Activated CD4-positive, CD25-positive, alpha-beta regulatory T cell treated with anti-CD3 and anti-CD28 coated beads, Interleukin-2, amount 50 U/mL, for 72 hours (primary cell): ENCODE measurements around the gene SMIM12.

Experiments
- DNase-seq: peaks from one replicate; pipeline ENCODE4 v3.0.0; 2021

Gene SMIM12

DNA sequence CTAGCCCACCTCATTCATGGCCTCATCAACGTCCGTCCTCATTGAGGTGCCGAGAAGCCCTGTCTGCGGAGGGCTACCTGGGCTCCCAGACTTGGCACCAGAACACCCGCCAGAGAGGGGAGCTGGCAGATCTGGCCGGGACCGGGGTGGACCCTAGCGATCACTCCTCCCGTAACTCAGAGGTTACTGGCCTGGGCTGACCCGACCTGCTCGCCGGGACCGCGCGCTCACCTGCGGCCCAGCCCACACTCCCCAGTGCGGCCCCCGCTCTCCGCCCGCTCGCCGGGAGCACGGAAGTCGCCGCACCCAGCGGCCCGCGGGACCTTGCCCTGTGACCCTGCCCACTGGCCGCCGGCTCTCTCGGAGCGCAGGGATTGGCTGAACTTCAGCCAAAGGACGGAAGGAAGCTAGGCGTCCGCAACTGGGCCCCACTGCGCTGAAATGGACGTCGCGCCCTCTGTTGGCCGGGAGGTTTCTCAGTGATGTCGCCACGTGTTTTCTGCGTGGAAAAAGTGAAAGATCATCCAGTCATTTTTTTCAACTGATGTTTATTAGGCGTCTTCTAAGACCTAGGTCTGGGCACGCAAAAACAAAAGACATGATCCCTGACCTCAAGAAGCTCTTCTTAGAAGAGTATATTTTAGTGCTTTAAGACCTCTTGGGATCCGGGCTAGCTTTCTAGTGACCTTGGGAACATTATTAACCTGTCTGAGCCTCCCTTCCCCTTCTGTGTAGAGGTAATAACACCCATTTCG, at the start of gene SMIM12:
TSS of gene SMIM12 (minus strand) at position 304 of the 755 bp plus-strand sequence. CDS start 3,772 bp downstream, outside the sequence.
- peak; percentile 90 for DNase-seq

GRCh38 chr1:34908369-34908768, 48.8 kb upstream of the SMIM12 start:
- no peak for DNase-seq

DNA sequence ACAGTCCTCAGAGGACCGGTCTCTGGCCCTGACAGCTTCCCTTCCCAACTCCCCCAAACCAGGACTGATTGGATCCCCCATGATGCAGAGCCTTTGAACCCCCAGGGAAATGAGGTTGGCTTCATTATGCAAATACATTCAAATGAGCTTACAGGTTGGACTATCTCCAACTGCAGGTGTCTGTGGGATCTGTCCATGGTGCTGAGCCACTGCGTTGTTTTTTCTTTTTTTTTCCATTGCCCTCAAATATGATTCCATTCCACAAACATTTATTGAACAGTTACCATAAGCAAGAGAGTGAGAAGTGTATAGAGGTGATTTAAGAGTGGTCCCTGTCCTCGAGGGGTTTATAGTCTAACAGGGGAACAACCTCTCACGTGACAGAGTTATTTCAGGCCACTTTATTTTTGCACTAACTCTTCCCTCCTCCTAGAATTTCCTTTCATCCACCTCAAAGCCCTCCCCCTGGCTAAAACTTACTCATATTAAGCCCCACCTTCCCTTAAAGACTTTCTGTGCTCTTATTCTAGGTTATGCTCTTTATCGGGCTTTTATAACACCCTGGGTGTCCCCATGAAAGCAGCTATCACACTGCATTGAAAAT, 48.0 kb upstream of the SMIM12 start:
- DNase-seq, result no peak

DNA sequence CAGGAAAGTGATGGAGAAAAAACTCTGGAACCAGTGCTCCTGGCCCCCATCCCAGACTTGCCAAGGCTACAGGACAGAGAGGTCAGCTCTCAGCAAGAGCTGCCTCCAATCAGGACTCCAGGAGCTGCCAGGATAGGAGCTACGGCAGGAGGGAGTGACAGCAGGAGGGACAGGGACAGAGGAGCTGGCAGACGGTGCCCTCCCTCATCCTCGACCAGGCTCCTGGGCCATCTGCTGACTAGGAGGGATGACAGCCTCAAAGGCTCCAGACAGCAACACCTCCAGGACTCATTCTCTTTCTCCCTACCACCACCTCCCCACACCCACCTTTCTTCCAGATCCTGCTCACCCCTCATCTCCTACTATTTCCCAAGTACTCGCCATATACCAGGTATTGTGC, 47.2 kb upstream of the SMIM12 start:
- no peak for DNase-seq

- no peak for DNase-seq
These were observed 46.7 kb upstream of the SMIM12 start for GRCh38 chr1:34906222-34906621.

DNA sequence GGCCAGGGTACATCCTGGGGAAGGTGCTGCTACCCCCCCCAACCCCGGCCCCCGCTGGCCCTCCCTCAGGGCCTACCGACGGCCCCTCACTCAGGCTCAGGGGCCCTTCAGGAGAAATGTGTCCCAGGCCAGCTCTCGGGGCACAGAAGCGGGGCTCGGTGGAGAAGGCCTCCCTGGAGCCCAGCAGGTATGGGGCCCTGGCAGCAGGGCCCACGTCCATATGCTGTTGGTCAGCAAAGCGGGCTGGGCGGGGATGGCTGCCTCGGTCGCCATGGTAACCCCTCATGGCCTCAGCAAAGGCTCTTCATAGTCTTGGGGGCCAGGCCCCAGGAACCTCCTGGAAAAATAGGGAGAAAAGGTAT, 45.5 kb upstream of the SMIM12 start:
- DNase-seq, result no peak

GRCh38 chr1:34904236-34905097, 44.9 kb upstream of the SMIM12 start:
- no peak for DNase-seq

DNA sequence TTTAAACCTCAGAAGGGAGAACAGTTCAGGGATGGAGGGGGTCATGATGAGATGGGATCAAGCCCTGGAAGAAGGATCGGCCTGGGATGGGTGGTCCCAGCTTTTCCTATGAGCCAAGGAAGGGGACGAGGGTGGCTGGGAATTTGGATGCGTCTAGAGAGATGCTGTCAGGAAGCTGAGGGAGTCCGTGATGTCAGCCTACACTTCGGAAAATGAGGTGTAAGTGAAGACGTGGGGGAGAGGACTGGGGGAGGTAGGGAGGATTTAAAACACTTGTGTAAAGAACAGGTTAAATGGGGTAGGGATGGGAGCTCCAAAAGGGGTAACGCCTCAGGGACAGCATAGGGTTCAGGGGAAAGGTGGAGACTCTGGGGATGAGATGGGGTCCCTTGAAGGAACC, 42.4 kb upstream of the SMIM12 start:
- DNase-seq, result no peak

DNA sequence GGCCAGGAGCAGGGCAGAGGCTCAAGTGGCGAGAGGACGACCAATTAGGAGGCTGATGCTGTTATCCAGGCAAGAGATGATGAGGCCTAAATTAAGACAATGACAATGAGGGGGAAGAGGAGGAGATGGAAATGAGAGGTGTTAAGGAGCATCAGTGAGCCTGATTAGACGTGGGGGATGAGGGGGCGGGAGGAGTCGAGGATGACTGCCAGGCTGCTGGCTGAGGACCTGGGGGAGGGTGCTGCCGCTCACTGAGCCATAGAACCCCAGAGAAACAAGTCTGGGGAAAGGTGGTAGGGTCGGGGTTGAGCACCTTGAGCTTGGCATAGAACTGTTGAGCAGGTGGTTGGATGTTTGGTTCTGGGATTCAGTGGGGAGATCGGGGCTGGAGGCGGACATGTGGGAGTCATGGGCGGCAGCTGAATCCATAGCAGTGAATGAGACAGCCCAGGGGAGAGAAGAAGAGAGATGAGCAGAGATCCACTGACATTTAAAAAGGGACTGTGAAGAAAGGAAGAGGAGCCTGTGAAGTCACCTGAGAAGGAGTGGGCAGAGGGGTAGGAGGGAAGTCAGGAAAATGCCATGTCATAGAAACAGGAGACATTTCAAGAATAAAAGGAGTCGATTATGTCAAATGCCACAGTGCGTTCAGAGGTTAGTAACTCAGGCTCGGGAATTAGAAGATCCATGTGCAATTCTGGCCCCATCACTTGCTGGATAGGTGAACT, 41.4 kb upstream of the SMIM12 start:
- no peak for DNase-seq

- no peak for DNase-seq
These were observed 40.4 kb upstream of the SMIM12 start for GRCh38 chr1:34899906-34900305.

DNA sequence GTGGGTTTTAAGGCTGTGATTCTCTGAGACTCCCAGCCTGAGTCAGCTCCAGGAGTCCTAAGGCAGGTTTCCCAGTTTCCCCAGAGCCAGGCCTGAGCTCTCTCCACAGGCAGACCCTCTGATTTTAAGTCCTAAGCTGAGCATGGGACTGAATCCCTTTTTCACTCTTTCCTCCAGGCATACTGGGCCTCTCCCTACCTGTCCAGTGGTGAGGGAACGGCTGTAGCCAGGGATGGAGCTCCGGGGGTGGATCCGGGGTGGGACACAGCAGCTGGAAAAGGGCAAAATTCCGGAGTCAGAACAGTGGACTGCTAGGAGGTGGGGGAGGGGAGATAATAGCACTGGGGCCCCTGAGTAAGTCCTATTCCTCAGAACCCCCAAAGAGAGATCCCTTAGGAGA, 39.9 kb upstream of the SMIM12 start:
- DNase-seq, result no peak

DNA sequence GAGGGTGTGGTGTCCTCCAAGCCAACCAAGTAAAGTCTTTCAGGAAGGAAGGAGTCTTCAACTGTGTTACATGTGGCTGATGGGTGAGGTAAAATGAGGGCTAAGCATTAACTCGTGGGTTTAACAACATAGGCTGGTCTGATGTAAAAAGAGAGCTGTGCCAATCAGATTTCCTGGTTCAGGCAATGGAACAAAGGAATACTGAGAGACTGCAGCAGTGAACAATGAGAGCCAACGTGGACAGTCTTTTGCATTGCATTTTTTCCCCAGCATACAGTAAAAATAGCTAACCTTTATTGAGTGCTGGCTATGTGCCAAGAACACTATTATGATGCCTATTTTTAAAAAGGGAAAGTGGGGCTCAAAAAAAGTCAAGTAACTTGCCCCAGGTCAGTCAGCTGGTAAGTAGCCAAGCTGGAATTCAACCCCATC, 38.8 kb upstream of the SMIM12 start:
- no peak for DNase-seq

- DNase-seq, result no peak
These were observed 37.1 kb upstream of the SMIM12 start for GRCh38 chr1:34896612-34897011.

DNA sequence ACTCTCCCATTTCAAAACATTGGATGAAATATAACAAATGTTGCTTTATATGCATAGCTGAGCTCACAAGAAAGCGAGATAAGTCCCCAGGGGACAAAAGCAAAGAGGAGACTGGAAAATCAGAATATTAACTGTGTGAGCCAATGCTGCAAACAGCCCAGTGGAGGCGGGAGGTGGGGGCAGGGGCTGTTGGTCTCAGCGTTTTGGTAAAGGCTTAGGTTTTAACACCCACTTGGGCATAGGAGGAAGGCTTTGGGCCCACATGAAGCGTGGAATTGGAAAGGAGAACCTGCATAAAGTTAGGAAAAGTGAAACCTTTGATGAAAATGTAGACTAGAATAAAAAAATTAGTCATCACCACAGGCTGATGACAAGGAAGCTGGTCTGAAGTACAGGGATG, 30.2 kb upstream of the SMIM12 start:
- no peak for DNase-seq

- DNase-seq, result no peak
These were observed 28.0 kb upstream of the SMIM12 start for GRCh38 chr1:34887593-34887992.

GRCh38 chr1:34885405-34886247, 26.1 kb upstream of the SMIM12 start:
- peak; percentile 72 for DNase-seq

- DNase-seq, result no peak
These were observed 25.4 kb upstream of the SMIM12 start for GRCh38 chr1:34884961-34885360.

GRCh38 chr1:34884536-34884935, 25.0 kb upstream of the SMIM12 start:
- DNase-seq, result no peak

- no peak for DNase-seq
These were observed 19.7 kb upstream of the SMIM12 start for GRCh38 chr1:34879230-34879629.

DNA sequence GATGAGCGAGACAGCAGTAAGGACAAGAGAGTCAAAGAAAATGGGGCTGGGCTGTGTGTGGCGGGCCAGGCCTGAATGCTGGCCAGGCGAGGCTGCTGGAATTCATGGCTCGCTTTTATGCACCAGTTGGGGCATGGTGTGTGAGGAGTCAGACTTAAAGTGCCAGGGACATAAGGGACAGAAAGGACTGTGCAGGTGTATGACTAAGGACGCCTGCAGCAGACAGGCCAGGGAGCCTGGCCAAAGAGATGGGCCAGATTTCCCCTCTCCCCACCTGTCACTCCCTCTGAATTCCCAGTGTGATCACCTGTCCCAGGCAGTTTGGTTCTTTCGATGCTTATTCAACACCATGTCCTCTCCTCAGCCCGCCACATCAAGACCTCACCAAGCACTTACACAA, 16.9 kb upstream of the SMIM12 start:
- no peak for DNase-seq

DNA sequence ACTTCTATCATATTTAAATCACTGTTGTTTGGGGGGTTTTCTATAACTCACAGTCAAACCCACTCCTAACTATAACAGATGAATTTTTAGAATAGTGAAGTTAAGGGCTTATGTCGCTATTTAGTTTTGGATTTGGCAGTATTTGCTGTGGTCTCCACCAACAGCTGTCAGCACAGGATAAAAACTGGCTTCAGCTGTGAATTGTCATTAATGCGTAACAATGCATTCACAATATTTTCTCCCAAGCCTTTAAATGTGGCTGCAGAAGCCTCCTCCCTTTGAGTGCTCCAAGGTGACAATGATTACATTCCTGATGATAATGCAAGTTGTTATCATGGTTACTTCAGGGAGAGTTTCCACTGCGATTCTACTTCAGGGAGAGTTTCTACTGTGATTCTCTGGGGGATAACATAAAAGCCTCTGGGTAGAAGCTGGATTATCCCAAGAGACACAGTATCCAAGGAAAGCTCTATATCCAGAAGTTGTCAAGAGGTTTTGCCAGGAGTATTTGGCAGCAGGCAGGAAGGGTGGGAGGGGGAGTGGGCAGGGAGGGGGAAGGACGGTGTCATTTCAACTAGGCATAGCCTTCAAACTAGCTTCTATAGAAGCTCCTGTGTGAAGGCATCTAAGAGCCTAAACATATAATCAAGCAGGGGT, 14.9 kb upstream of the SMIM12 start:
- DNase-seq, result no peak

DNA sequence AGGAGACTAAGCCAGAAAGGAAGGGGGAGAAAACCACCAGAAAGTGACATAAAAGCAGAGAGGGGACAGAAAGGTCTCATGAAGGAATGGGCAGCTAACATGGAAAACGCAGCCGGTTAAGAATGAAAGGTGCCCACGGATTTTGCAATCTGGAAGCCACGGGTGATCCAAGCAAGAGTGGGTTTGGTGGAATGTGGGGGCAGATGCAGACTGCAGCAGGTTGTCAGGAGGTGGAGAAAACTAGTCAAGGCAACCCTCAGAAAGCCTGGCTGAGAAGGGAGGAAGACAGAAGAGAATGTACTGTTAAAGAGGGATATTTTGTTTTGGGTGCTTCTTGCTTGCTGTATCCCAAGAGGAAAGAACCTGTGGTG, 12.6 kb upstream of the SMIM12 start:
- no peak for DNase-seq
